Suprapubic skin (tissue), 4 donors: ENCODE measurements around the gene KCP.

ENCODE experiments used
- EP300 ChIP-seq: sonication (generic); formaldehyde crosslinking; IDR thresholded peaks from one replicate; pipeline ENCODE4 v1.6.1; 2017; ENCODE audit warnings: antibody characterized with exemption
- POLR2A ChIP-seq, 2 donors: fragments of 450-650 bp; IDR thresholded peaks; one replicate each; pipeline ENCODE4 v1.6.1; 2017; ENCODE audit warnings: antibody characterized with exemption in 2 of 2, mild to moderate bottlenecking in 2 of 2, moderate library complexity in 2 of 2
- POLR2AphosphoS5 ChIP-seq, 3 donors: sonication (generic); formaldehyde crosslinking; IDR thresholded peaks; one replicate each; pipeline ENCODE4 v1.6.1; 2017; ENCODE audit warnings: antibody characterized with exemption in 3 of 3
- TF ChIP-seq, protein P1 (sequence below), 2 donors: fragments of 200-600 bp in 1 of 2; fragments of 450-650 bp in 1 of 2; sonication (generic) in 1 of 2; IDR thresholded peaks; one replicate each; pipeline ENCODE4 v1.5.1; 2016 to 2019; ENCODE audit warnings: antibody characterized with exemption in 2 of 2, mild to moderate bottlenecking in 1 of 2, moderate library complexity in 1 of 2

- TF ChIP-seq, protein P1, sequence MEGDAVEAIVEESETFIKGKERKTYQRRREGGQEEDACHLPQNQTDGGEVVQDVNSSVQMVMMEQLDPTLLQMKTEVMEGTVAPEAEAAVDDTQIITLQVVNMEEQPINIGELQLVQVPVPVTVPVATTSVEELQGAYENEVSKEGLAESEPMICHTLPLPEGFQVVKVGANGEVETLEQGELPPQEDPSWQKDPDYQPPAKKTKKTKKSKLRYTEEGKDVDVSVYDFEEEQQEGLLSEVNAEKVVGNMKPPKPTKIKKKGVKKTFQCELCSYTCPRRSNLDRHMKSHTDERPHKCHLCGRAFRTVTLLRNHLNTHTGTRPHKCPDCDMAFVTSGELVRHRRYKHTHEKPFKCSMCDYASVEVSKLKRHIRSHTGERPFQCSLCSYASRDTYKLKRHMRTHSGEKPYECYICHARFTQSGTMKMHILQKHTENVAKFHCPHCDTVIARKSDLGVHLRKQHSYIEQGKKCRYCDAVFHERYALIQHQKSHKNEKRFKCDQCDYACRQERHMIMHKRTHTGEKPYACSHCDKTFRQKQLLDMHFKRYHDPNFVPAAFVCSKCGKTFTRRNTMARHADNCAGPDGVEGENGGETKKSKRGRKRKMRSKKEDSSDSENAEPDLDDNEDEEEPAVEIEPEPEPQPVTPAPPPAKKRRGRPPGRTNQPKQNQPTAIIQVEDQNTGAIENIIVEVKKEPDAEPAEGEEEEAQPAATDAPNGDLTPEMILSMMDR (IDR thresholded peaks at IDR 0.05) = no peak
- TF ChIP-seq POLR2A (IDR thresholded peaks at IDR 0.05) (no peak), EP300 (no peak), POLR2AphosphoS5 (IDR thresholded peaks at IDR 0.05) (no peak)
These were observed 72.3 kb downstream of the KCP start for GRCh38 chr7:128838109-128838779.
